ENCODE measurements around the gene ST6GAL2. TPM values are rescaled to one million over a fixed set of nuclear protein-coding genes. Genes with fewer than 3 reads are reported as not detected.

ST6GAL2 gene
- total and polyA plus RNA-seq, 2 experiments from 2014 or later = 0.46 to 0.57 TPM

- TF ChIP-seq, protein P1, sequence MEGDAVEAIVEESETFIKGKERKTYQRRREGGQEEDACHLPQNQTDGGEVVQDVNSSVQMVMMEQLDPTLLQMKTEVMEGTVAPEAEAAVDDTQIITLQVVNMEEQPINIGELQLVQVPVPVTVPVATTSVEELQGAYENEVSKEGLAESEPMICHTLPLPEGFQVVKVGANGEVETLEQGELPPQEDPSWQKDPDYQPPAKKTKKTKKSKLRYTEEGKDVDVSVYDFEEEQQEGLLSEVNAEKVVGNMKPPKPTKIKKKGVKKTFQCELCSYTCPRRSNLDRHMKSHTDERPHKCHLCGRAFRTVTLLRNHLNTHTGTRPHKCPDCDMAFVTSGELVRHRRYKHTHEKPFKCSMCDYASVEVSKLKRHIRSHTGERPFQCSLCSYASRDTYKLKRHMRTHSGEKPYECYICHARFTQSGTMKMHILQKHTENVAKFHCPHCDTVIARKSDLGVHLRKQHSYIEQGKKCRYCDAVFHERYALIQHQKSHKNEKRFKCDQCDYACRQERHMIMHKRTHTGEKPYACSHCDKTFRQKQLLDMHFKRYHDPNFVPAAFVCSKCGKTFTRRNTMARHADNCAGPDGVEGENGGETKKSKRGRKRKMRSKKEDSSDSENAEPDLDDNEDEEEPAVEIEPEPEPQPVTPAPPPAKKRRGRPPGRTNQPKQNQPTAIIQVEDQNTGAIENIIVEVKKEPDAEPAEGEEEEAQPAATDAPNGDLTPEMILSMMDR (IDR thresholded peaks at IDR 0.05; ENCODE audit: low read depth, low read length) = no peak
- Histone ChIP-seq H3K4me3 (peak overlapping the region; percentile 65), H3K27me3 (peaks cover 96% of the 10 kb centered on the region), H3K4me1 (ENCODE audit: low read depth) (peaks cover 7% of the 10 kb centered on the region), H3K27ac (no peak overlapping the region), H3K9me3 (ENCODE audit: low read depth) (no peaks in the 10 kb centered on the region), H3K36me3 (no peaks in the 10 kb centered on the region)
- peak; percentile 28 to 60 for DNase-seq (ENCODE audit: low read depth in 1 of 2, low spot score in 1 of 2)
Observed at GRCh38 chr2:106886916-106887758, 1.2 kb upstream of the ST6GAL2 start.

DNA sequence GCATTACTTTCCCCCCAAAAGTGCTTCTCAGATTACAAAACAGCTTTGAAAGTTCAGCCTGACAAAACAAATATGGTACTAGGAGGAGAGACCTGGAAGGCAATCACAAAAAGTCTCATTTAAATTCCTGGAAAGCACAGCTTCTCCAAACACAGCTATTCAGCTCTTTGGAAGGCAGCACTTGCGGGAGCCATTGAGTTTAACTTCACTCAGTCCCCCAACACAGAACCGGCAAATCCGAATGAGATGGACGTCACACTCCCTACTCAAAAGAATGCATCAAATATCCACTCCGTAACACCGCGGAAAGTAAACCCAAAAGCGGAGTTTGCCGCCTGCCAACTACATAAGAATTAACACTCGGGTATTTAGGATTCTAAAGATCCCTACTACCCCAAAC, 638 bp downstream of the ST6GAL2 start:
- H3K36me3 ChIP-seq = no peaks in the 10 kb centered on the region
- peak overlapping the region; percentile 65 for H3K4me3 ChIP-seq
- TF ChIP-seq, protein P1 (IDR thresholded peaks at IDR 0.05; ENCODE audit: low read depth, low read length) = no peak
- peaks cover 95% of the 10 kb centered on the region for H3K27me3 ChIP-seq
- DNase-seq (ENCODE audit: low read depth in 1 of 2, low spot score in 1 of 2) = peak in 1 of 2 donors; percentile 17
- H3K9me3 ChIP-seq (ENCODE audit: low read depth) = no peaks in the 10 kb centered on the region
- no peak overlapping the region for H3K27ac ChIP-seq
- peaks cover 7% of the 10 kb centered on the region for H3K4me1 ChIP-seq (ENCODE audit: low read depth)

DNA sequence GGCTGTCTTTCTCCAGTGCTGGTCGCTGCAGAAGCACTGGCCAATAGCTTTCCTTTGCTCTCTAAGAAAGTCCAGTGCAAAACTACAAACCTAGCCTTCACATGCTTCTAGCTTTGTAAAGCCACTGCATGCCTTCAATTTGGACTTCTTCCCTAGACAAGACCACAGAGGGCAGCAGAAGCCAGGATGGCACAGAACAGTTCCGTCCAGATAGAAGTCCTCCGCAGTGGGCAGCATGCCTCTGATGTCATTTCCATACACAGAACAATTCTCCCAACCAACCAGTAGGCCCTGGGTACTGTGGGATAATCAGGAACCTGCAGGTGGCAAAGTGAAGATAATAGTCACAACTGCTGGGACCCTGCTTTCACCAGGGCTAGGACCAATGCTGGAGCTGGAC, 3.3 kb downstream of the ST6GAL2 start:
- peaks cover 7% of the 10 kb centered on the region for H3K4me1 ChIP-seq (ENCODE audit: low read depth)
- H3K27ac ChIP-seq = no peak overlapping the region
- no peaks in the 10 kb centered on the region for H3K9me3 ChIP-seq (ENCODE audit: low read depth)
- H3K27me3 ChIP-seq = peaks cover 74% of the 10 kb centered on the region
- H3K4me3 ChIP-seq = no peak overlapping the region
- no peak for DNase-seq (ENCODE audit: low read depth in 1 of 2, low spot score in 1 of 2)
- no peaks in the 10 kb centered on the region for H3K36me3 ChIP-seq
- TF ChIP-seq, protein P1 (IDR thresholded peaks at IDR 0.05; ENCODE audit: low read depth, low read length) = no peak

- Histone ChIP-seq H3K36me3 (no peaks in the 10 kb centered on the region), H3K27ac (no peak overlapping the region), H3K4me3 (no peak overlapping the region), H3K9me3 (ENCODE audit: low read depth) (no peaks in the 10 kb centered on the region), H3K4me1 (ENCODE audit: low read depth) (no peaks in the 10 kb centered on the region), H3K27me3 (peaks cover 33% of the 10 kb centered on the region)
- TF ChIP-seq, protein P1 (IDR thresholded peaks at IDR 0.05; ENCODE audit: low read depth, low read length) = no peak
- no peak for DNase-seq (ENCODE audit: low read depth in 1 of 2, low spot score in 1 of 2)
Observed at GRCh38 chr2:106878206-106878605, 7.8 kb downstream of the ST6GAL2 start.

DNA sequence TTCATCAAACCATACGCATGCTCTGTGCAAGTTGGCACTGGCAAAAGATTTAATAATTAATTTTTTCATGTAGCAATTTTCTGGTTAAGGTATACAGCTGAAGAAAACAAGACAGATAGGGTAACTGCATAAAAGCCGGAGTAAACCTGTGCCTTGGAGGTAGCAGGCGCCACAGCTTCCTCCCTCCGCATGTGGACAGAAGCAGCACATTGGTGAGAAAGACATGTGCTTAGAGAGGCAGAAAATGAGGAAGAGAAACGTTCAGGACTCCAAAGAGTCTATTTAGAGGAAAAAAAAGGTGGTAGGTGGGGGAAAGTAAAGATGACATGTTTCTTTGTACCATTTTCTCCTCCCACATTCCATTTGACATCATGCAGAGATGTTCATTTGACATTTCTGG, 9.3 kb downstream of the ST6GAL2 start:
- Histone ChIP-seq H3K36me3 (no peaks in the 10 kb centered on the region), H3K9me3 (ENCODE audit: low read depth) (no peaks in the 10 kb centered on the region), H3K4me3 (no peak overlapping the region), H3K27me3 (peaks cover 18% of the 10 kb centered on the region), H3K4me1 (ENCODE audit: low read depth) (no peaks in the 10 kb centered on the region), H3K27ac (no peak overlapping the region)
- no peak for DNase-seq (ENCODE audit: low read depth in 1 of 2, low spot score in 1 of 2)
- TF ChIP-seq, protein P1 (IDR thresholded peaks at IDR 0.05; ENCODE audit: low read depth, low read length) = no peak
